ENCODE data around the gene MRRF.

MRRF gene

GRCh38 chr9:122221183-122221811 is 43.4 kb upstream of the MRRF start:
- TF ChIP-seq FOXP2 (optimal IDR thresholded peaks at IDR 0.05; ENCODE audit: borderline replicate concordance, extremely low read depth, extremely low read length, insufficient read depth) (no peak), TAF1 (IDR thresholded peaks at IDR 0.05; ENCODE audit: borderline replicate concordance, insufficient read depth, low read length) (no peak), SIN3A (IDR thresholded peaks at IDR 0.05; ENCODE audit: borderline replicate concordance, insufficient read depth, low read length) (no peak), POLR2AphosphoS5 (IDR thresholded peaks at IDR 0.05; ENCODE audit: low read depth, low read length) (no peak)
- TF ChIP-seq, protein P1, sequence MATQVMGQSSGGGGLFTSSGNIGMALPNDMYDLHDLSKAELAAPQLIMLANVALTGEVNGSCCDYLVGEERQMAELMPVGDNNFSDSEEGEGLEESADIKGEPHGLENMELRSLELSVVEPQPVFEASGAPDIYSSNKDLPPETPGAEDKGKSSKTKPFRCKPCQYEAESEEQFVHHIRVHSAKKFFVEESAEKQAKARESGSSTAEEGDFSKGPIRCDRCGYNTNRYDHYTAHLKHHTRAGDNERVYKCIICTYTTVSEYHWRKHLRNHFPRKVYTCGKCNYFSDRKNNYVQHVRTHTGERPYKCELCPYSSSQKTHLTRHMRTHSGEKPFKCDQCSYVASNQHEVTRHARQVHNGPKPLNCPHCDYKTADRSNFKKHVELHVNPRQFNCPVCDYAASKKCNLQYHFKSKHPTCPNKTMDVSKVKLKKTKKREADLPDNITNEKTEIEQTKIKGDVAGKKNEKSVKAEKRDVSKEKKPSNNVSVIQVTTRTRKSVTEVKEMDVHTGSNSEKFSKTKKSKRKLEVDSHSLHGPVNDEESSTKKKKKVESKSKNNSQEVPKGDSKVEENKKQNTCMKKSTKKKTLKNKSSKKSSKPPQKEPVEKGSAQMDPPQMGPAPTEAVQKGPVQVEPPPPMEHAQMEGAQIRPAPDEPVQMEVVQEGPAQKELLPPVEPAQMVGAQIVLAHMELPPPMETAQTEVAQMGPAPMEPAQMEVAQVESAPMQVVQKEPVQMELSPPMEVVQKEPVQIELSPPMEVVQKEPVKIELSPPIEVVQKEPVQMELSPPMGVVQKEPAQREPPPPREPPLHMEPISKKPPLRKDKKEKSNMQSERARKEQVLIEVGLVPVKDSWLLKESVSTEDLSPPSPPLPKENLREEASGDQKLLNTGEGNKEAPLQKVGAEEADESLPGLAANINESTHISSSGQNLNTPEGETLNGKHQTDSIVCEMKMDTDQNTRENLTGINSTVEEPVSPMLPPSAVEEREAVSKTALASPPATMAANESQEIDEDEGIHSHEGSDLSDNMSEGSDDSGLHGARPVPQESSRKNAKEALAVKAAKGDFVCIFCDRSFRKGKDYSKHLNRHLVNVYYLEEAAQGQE (IDR thresholded peaks at IDR 0.05; ENCODE audit: insufficient read depth in 1 of 2, low read depth in 2 of 2, low read length in 2 of 2) = no peak

DNA sequence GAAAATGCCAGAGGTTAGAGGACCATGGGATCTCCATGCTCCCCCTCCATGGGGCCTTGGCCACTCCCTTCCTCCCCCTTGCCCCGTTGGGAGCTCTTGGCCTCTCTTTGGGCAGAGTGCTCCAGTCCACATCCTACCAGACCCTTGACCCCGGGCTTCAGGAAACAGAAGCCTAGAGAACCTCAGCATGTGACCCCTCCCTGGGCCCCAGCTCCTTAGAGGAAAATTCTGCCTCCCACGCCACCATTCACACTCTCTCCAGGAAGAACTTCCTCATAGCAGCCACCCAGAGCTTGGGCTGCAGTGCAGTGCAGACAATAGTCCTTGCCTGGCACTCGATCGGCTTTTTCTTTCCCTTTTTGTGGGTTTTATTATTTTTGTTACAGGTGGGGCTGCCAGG is 41.9 kb upstream of the MRRF start:
- TF ChIP-seq, protein P1 (IDR thresholded peaks at IDR 0.05; ENCODE audit: insufficient read depth in 1 of 2, low read depth in 2 of 2, low read length in 2 of 2) = no peak
- no peak for TF ChIP-seq POLR2AphosphoS5 (IDR thresholded peaks at IDR 0.05; ENCODE audit: low read depth, low read length)
- no peak for TF ChIP-seq FOXP2 (optimal IDR thresholded peaks at IDR 0.05; ENCODE audit: borderline replicate concordance, extremely low read depth, extremely low read length, insufficient read depth)
- TF ChIP-seq SIN3A (IDR thresholded peaks at IDR 0.05; ENCODE audit: borderline replicate concordance, insufficient read depth, low read length) = no peak
- no peak for TF ChIP-seq TAF1 (IDR thresholded peaks at IDR 0.05; ENCODE audit: borderline replicate concordance, insufficient read depth, low read length)

- TF ChIP-seq, protein P1 (IDR thresholded peaks at IDR 0.05; ENCODE audit: insufficient read depth in 1 of 2, low read depth in 2 of 2, low read length in 2 of 2) = no peak
- TF ChIP-seq POLR2AphosphoS5 (IDR thresholded peaks at IDR 0.05; ENCODE audit: low read depth, low read length) (no peak), TAF1 (IDR thresholded peaks at IDR 0.05; ENCODE audit: borderline replicate concordance, insufficient read depth, low read length) (no peak), SIN3A (IDR thresholded peaks at IDR 0.05; ENCODE audit: borderline replicate concordance, insufficient read depth, low read length) (no peak), FOXP2 (optimal IDR thresholded peaks at IDR 0.05; ENCODE audit: borderline replicate concordance, extremely low read depth, extremely low read length, insufficient read depth) (no peak)
These were observed 41.2 kb upstream of the MRRF start for GRCh38 chr9:122223435-122223834.

DNA sequence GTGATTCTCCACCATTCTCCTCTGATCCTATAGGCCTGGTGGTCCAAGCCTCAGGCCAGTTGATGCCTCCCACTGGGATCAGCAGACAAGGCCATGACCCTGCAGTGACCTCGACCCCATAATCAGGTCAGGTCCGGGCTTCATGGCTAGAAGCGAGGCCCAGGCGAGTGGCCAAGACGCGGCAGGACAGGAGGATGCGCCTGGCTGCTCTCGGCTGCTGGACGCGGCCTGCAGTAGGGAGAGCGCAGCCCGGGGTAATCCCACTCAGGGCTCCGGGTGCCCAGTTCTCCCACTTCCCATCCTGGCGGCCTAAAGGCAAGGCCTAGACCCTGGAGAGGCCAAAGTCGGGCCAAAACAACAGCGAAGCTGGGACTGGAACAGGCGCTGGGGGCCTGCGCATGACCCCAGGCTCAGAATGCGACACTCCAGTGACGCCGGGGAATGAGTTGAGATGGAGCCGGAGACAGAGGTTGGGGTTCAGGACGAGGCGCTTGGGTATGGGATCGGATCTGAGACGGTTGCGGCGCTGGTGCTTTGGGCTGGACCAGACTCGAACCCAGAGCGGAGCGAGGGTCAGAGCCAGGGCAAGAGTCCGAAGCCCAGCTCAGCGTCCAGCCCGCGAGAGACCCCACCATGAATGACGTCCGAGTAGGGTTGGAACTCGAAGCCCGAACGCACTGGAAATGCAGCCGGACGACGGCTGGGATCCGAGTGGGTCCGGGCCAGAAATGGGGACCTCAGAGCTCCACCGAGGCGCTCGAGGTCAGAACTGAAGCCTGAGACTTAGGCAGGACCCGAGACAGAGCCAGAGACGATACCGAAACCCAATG is 39.2 kb upstream of the MRRF start:
- TF ChIP-seq FOXP2 (optimal IDR thresholded peaks at IDR 0.05; ENCODE audit: borderline replicate concordance, extremely low read depth, extremely low read length, insufficient read depth) = no peak
- TF ChIP-seq, protein P1 (IDR thresholded peaks at IDR 0.05; ENCODE audit: insufficient read depth in 1 of 2, low read depth in 2 of 2, low read length in 2 of 2) = no peak
- no peak for TF ChIP-seq TAF1 (IDR thresholded peaks at IDR 0.05; ENCODE audit: borderline replicate concordance, insufficient read depth, low read length)
- no peak for TF ChIP-seq SIN3A (IDR thresholded peaks at IDR 0.05; ENCODE audit: borderline replicate concordance, insufficient read depth, low read length)
- no peak for TF ChIP-seq POLR2AphosphoS5 (IDR thresholded peaks at IDR 0.05; ENCODE audit: low read depth, low read length)
